IgD-negative memory B cell (primary cell): ENCODE data around the gene ZNF543. TPM values are rescaled to one million over a fixed set of nuclear protein-coding genes. Genes with fewer than 3 reads are reported as not detected.

Source experiments
- polyA plus RNA-seq: library from polyadenylated mRNA; unstranded; fragments of 300-500 nt; fragmentation: Illumina TruSeq; gene quantifications from one replicate; pipeline ENCODE4 v1.2.3, GENCODE V29; 2021

ZNF543 gene
- polyA plus RNA-seq, 1 donor from 2014 or later, result 7.3 TPM

Other genes with a start within 250 kb of the ZNF543 start
- gene USP29, start 200.5 kb upstream of the ZNF543 start, polyA plus RNA-seq, result not detected
- gene ZIM3, start 175.3 kb upstream of the ZNF543 start, polyA plus RNA-seq, result not detected
- not detected for gene DUXA, start 153.0 kb upstream of the ZNF543 start, polyA plus RNA-seq
- gene ZNF264, start 129.0 kb upstream of the ZNF543 start, polyA plus RNA-seq, result 15.9 TPM
- 0.51 TPM for gene AURKC, start 89.4 kb upstream of the ZNF543 start, polyA plus RNA-seq
- 3.8 TPM for gene ZNF805, start 79.8 kb upstream of the ZNF543 start, polyA plus RNA-seq
- gene ZNF460, start 40.0 kb upstream of the ZNF543 start, polyA plus RNA-seq, result 10.2 TPM
- gene ZNF304, start 30.8 kb downstream of the ZNF543 start, polyA plus RNA-seq, result 4.2 TPM
- gene TRAPPC2B, start 43.1 kb downstream of the ZNF543 start, polyA plus RNA-seq, result 32.7 TPM
- 1.5 TPM for gene ZNF547, start 43.1 kb downstream of the ZNF543 start, polyA plus RNA-seq
- gene ZNF548, start 69.4 kb downstream of the ZNF543 start, polyA plus RNA-seq, result 12.7 TPM
- gene ZNF17, start 90.7 kb downstream of the ZNF543 start, polyA plus RNA-seq, result 5.4 TPM
- 5.4 TPM for gene ZNF749, start 114.9 kb downstream of the ZNF543 start, polyA plus RNA-seq
- 0.53 TPM for gene VN1R1, start 136.7 kb downstream of the ZNF543 start, polyA plus RNA-seq
- gene ZNF772, start 157.1 kb downstream of the ZNF543 start, polyA plus RNA-seq, result 1.1 TPM
- gene ZNF419, start 167.3 kb downstream of the ZNF543 start, polyA plus RNA-seq, result 12.4 TPM
- gene ZNF773, start 179.5 kb downstream of the ZNF543 start, polyA plus RNA-seq, result 9.0 TPM
- 7.3 TPM for gene ZNF549, start 206.9 kb downstream of the ZNF543 start, polyA plus RNA-seq
- 8.8 TPM for gene ZNF550, start 239.4 kb downstream of the ZNF543 start, polyA plus RNA-seq